HG02852 (cell line): ENCODE data around the gene TAC3.
A peak's percentile ranks its signal among the peaks of the same experiment; 100 is the strongest.
"Not testable (repeated sequence)": the region's sequence is repeated elsewhere in the genome, so short reads cannot be mapped to it uniquely, and the experiment has no call there.

Experiments used
- ATAC-seq: cut with Tn5 transposase; IDR thresholded peaks from one replicate; pipeline ENCODE4 v1.9.1; 2021; ENCODE audit warnings: mild to moderate bottlenecking, moderate library complexity; ENCODE audit not compliant: unreplicated experiment

The TAC3 gene

DNA sequence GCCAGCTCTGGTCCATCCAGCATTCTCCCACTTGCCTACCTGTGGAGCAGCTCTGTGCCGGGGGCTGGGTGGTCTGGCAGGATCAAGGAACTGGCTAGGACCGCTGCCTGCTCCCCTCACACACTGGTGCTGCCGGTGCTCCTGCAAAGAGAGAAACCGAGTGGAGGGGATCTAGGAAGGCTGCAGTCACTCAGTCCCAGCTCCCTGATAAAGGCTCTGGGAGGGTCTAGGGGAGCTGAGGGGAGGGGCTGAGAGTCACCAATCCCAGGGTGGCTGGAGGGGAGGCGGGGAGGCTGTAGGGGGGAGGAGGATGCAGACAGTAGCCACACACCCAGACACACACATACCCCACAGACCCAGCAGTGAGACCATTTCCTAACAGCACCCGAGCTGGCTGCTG, at the start of gene TAC3:
TSS of gene TAC3 (minus strand) at position 182 of the 400 bp plus-strand sequence. CDS start 732 bp downstream, outside the sequence.
- no peak for ATAC-seq

DNA sequence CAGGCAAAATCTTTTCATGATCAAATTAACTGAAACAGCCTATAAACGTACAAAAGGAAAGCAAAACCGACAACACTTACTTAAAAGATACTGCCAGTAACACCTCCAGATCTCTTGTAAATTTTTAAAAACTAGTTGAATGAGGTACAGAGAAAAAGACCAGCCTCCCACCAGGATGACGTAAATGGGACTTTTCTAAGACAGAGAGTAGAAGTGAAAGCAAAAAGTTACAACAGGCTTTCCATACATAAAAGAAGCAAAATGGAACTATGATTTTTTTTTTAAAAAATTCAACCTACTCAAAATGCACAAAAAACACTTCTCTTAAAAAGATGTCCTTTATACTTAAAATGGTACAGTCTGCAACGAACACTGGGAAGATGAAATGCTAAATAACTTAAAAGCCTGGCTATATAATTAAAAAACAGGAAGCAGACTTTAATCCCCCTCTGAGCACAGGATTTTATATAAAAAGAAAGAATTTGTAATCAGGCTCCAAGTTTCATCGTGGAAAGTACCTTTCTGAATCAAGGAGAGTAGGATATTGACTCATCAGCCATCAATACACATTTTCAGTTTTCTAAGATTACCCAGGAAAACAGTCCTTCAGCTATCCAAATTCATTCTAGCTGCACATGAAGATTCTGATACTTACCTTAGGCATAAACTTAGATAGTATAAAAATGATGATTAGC, 47.8 kb upstream of the TAC3 start:
- ATAC-seq: peak; percentile 81

DNA sequence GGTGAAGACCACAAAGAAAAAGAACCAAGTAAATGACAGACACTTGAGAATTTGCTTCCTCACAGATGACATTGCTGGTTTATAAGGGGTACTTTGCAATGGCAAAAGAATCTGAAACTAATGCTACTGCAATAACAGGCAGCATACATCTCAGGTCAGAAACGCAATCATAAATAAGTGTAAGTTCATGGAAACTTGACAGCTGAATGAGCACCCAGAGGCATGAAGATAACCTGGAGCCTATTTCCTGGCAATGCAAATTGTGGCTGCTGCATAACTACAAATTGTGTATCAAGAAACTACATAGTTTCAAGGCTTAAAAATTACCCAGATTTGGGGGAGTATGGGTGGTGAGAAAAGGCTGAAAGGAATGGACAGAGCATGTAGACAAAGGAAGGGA, 42.1 kb upstream of the TAC3 start:
- ATAC-seq: no peak

DNA sequence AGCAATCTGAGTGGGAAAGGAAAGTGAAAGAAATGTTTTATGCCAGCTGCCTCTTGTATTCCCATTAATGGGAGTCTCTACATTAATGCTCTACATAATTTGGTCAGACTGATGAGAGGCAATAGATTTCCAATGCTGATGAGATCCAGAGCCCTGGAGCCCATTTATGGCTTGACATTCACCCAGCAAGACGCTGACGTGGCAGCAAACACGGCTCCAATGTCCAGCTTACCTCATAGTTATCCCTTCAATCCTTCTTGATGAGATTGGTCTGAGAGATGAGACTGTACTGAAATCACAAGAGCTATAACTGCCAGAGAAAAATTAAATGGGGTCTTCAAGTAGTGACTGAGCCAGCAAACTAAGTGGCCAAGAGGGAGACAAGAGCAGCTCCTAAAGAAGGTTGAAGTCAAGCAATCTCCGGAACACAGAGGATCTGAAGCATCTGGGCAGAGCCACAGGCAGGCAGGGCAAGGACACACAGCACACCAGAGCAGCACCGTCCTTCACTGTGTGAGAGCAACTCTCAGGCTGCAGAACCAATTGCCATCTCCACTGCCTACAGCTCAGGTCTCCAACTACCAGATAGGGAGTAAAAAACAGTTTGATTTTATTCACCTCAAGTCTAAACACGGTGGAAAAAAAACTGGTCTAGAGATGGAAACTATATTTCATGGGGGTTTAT, 40.9 kb upstream of the TAC3 start:
- no peak for ATAC-seq

DNA sequence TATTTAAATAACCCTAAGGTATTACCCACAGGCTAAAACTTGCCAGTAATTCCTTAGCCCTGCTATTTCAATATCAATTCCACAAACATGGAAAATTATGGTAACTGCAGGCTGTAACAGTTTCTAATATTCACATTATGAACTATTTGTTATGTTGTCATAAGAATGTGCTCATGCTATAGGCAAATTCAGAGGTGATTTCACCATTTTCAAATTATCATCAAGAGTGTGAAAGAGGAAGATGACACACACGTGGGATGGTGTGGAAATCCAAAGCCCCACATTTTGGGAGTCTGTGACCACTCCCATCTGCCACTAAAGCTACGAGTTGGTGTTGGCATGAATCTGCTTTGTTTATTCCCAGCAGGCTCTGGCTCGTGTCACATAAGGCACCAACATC, 39.5 kb upstream of the TAC3 start:
- ATAC-seq: no peak

DNA sequence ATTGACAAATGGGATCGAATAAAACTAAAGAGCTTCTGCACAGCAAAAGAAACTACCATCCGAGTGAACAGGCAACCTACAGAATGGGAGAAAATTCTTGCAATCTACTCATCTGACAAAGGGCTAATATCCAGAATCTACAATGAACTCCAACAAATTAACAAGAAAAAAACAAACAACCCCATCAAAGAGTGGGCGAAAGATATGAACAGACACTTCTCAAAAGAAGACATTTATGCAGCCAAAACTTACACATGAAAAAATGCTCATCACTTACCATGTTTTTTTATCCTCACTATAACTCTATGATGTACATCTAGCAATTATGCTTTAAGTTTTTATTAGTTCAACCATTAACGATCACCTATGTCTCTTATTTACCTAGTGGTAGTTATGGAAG, 37.6 kb upstream of the TAC3 start:
- ATAC-seq: not testable (repeated sequence)

DNA sequence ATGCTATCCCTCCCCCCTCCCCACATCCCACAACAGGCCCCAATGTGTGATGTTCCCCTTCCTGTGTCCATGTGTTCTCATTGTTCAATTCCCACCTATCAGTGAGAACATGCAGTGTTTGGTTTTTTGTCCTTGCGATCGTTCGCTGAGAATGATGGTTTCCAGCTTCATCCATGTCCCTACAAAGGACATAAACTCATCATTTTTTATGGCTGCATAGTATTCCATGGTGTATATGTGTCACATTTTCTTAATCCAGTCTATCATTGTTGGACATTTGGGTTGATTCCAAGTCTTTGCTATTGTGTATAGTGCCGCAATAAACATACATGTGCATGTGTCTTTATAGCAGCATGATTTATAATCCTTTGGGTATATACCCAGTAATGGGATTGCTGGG, 36.8 kb upstream of the TAC3 start:
- ATAC-seq: not testable (repeated sequence)

DNA sequence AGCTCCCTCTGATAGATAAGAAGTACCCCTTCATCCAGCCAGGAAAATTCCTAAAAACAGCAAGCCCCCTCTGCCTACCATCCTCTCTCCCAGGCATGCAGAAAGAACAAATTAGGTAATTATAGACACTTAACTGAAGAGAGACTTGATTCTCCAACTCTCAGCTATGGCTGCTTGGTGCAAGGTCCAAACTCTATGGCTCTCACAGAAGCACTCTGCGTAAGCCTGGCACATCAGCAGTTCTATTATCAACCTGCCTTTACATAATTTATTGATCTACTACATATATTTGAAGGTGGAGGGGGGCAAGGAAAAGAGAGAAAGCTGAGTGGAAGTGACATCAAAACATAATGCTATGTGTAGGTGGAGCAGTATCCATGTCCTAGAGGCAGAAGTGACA, 34.7 kb upstream of the TAC3 start:
- no peak for ATAC-seq

DNA sequence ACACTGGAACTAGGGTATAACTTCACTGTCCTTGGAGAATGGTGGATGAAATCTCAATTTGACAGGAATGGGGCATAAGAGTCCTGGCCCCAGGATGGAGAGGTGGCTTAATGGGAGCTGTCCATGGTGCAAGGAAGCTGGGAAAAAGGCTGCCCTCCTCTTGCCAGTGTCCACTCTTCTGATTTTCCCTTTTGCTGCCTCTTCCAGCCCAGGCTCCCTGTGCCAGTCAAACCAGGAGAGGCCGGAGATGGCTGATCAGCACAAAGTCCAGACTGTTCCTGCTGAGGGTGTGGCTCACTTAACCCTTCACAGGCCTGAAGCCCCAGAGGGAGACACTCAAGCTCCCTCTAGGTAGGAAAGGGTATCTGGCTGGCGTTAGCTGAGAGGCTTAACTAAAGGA, 33.6 kb upstream of the TAC3 start, which contains the start of gene MYO1A:
TSS of gene MYO1A (minus strand) at position 240 of the 400 bp plus-strand sequence. CDS start 1,806 bp downstream, outside the sequence.
- ATAC-seq: no peak

DNA sequence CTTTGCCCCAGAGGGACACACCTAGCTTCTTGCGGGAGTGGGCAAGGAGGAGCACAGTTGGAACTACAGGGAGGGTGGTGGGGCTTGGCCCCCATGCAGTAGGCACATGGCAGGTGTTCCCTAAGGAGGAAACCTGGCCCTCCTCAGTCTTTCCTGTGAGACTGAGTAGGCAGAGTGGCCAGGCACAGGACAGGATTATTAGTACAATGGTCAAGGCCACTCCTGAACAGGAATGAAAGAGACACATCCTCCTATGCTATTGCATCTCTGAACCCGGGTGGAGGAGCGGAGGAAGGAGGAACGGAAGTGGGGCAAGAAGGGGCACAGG, 32.8 kb upstream of the TAC3 start:
- ATAC-seq: no peak

DNA sequence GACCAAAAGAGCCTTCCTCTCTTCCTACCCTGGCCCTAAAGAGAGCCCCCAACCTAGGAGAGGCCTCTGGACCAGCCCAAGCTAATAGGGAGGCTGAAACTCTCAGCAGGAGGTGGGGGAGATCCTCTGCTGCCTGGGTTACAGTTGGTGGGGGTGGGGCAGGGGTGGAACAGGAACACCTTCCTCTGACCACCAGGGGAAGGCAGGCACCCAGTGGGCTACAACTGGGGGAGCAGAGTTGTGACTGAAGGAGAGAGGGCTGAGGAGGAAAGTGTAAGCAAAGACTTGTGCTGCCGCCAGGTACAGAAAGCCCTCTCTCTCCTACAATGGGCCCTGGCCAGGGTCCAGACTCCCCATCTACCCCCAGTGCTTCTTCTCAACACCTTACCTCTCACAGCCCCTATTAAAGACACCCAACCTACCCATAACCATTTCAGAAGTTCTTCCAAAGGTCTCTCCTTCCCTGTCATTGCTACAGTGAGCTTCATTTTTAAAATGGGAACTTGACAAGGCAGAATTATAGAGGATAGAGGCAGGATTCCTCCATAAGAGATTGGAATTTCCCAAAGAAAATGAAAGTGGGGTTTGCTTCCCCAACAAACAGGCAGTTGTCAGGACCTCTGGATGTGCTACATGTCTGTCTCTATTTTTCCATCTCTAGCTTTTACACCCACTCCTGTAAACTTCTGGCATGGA, 32.2 kb upstream of the TAC3 start:
- ATAC-seq: no peak

DNA sequence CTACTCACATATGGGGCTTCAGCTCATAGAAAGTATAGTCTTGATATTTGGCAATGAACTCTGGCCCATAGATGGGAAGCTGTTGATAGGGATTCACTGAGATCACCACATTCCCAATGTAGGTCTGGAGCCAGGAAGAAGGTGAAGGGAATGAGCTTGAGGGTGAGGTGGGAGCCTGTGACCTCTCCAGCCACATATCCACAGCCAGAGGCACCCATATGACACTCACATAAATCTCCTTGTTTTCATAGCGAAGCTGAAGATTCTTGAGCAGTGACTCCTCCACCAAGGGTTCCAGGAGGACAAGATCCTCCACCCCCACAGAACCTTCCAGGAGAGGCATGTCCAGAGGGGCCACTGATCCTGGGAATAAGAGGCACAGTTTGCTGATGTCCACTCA, 31.7 kb upstream of the TAC3 start:
- no peak for ATAC-seq

DNA sequence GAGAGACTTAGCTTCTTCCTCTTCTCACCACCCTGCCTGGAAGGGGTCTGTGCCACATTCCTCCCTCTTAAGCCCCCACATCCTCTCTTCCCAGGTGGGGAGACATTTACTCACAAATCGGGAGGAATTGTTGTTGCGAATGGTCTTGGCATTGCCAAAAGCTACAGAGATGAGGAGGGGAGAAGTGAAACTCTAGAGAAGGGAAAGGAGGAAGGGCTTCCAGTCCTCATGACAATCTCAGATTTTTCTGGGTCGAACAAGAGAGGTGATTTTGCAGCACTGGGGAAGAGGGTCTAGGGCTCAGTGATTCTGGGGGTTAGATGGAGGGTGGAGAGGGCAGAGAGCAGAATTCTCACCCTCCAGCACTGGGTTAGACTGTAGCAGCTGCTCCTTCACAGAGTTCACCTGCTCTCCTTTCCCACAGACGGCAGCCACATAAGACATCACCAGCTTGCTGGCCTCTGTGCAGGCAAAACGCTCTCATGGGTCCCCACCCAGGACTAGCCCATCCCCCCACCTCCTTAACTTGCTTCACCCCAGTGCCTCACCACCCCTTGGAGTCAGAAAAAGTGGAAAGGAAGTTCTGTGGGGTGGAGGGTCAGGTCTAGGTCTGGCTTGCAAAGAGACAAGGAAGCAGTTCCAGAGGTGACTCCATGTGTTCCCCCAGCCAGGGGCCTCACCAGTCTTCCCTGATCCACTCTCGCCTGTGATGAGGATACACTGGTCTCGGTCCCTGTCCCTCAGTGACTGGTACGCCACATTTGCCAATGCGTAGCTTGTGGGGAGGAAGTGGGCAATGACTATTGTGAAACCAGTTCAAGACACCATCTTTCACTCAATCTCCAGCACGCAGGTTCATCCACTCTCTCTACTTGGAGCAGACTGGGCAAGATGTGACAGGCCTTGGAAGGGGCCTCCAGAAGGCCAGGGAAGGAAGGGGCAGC, 30.9 kb upstream of the TAC3 start:
- ATAC-seq: no peak

DNA sequence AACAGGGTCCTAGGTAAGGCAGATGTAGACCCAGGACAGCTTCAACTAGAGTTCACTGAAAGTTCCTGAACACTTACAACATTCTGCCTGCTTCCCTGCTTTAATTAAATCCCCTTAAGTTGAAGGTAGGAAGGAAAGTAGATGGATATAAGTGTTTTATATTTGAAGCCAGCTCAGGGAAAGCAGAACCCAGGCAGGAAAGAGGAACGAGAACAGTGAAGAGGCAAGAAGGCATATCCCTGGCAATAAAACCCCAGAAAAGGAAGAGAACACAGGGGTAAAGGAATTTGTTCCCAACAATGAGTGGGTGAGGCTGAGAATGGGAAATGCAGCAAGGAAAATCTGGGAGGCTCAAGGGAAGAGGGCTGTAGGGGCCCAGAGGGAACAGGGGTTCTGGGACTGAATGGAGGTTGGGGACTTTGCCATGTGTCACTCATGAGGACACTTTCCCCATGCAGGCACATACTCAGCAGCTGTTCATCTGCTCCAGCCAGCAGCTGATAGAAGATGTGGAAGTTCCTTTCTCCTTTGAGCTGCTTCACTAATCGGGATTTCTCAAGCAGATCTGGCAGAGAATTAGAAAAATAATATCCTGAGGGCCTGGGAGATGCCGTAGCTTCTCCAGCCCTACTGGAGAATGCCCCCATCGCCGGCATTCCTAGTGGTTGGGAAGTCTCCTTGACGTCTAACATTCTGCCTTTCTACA, 29.9 kb upstream of the TAC3 start:
- ATAC-seq: no peak

DNA sequence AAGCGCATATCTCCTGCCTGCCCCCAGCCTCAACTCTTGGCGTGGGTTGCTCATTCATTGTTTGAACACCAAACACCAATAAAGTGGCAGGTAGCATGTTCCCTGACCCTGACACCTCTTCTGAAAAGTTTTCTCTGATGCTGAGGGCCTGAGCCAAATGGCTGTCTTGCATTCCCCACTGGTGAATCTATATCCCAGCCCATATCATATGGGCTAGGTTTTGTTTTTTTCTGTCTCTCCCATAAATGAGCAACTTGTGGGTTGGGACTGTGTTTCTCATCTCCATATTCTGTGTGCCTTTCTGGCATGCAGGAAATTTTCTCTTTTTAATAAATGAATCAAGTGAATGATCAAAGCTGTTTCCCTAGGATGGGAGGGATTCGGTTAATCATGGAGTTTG, 28.6 kb upstream of the TAC3 start:
- ATAC-seq: no peak

DNA sequence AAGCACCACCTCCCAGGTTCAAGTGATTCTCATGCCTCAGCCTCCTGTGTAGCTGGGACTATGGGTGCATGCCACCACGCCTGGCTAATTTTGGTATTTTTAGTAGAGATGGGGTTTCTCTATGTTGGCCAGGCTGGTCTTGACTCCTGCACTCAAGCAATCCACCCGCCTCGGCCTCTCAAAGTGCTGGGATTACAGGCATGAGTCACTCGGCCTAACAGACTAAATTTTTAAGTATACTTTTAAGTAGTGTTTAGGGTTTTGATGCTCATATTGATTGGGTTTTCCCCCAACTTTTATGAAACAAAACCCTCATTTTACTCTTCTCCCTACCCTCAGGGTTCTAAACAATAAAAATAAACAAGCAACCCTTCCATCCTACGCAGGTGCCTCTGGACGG, 28.1 kb upstream of the TAC3 start:
- no peak for ATAC-seq

DNA sequence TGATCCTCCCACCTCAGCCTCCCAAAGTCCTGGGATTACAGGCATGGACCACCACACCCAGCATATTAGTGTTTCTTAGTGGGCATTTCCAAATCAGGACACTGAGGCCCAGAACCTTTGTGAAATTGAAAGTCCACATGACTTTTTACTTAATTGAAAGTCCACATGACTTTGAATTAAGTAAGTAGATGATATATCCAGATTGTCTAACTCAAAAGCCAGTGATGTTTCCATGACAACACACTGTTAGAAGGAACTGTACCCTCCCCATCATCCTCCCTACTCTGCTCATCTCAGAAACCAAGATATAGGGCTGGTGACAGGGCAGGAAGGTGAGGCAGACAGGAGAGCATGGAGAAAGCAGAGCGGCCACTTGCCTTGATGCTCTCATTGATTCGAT, 26.4 kb upstream of the TAC3 start:
- ATAC-seq: no peak

DNA sequence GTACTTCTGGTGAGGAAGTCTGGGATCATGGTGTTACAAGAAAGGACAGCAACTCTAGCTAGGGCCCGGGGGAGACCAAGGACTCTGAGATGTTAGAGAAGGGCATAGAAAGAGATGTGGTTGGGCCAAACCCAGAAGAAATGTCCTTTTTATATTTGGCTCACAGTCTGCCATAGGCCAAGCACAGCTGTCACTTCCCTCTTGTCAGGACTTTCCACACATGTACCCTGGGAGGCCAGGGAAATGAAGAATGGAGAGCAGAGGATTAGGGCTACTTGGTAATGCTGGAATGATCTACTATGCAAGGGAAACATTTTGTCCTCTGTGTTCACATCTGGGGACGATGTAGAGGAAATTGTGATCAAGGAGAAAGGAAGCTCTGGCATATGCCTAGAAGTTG, 24.4 kb upstream of the TAC3 start:
- ATAC-seq: no peak

DNA sequence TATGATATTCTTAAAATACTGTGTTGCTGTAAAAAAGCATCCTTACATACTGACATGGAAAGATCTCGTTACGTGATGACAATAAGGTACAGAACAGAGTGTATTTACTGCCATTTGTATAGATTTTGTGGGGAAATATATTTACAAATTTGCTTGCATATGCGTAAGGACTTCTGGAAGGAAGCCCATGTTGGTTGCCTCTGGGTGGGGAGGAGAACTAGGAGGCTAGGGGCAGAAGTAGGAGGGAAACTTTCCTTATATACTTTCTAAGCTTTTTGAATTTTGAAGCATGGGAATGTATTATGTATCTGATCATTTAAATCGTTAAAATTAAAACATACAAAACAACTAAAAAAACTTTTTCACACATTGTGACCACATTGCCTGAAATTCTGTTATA, 23.9 kb upstream of the TAC3 start:
- no peak for ATAC-seq

DNA sequence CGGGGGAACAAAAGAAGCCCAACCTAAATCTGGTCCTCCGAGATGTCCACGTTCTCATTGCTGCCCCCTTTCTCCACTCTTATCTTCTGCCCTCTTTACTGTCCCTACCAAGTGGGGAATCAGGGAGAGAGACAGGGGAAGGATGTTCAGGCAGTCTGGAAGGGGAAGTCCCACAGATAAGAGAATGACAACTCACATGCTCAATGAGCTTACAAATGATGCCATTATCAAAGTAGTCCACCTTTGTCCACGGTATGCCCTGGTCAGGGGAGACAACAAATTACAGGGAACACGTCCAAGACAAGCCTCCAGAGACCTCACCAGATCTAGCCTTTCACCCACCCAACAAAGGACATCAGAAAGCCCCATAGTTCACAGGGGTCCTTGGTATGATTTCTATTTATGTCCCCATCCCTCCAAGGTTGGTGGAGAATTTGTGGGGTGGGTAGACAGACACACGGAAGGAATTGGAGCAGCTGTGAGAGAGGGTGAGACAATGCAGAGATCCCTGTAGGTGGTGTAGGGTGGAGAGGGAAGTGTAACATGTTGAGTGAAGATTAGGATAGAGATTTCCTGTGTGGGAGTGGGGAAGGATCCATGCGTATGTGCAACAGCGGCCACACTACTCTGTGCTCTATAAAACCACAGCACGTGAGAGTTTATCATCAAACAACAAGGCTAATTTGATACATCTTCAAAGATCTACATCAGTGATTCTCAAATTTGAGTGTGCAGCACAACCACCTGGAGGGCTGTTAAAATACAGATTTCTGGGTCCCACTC, 22.9 kb upstream of the TAC3 start:
- ATAC-seq: no peak
